ENCODE measurements around the gene MCRS1.
"Not testable (repeated sequence)": the region's sequence is repeated elsewhere in the genome, so short reads cannot be mapped to it uniquely, and the experiment has no call there.

The MCRS1 gene, protein sequence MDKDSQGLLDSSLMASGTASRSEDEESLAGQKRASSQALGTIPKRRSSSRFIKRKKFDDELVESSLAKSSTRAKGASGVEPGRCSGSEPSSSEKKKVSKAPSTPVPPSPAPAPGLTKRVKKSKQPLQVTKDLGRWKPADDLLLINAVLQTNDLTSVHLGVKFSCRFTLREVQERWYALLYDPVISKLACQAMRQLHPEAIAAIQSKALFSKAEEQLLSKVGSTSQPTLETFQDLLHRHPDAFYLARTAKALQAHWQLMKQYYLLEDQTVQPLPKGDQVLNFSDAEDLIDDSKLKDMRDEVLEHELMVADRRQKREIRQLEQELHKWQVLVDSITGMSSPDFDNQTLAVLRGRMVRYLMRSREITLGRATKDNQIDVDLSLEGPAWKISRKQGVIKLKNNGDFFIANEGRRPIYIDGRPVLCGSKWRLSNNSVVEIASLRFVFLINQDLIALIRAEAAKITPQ

DNA sequence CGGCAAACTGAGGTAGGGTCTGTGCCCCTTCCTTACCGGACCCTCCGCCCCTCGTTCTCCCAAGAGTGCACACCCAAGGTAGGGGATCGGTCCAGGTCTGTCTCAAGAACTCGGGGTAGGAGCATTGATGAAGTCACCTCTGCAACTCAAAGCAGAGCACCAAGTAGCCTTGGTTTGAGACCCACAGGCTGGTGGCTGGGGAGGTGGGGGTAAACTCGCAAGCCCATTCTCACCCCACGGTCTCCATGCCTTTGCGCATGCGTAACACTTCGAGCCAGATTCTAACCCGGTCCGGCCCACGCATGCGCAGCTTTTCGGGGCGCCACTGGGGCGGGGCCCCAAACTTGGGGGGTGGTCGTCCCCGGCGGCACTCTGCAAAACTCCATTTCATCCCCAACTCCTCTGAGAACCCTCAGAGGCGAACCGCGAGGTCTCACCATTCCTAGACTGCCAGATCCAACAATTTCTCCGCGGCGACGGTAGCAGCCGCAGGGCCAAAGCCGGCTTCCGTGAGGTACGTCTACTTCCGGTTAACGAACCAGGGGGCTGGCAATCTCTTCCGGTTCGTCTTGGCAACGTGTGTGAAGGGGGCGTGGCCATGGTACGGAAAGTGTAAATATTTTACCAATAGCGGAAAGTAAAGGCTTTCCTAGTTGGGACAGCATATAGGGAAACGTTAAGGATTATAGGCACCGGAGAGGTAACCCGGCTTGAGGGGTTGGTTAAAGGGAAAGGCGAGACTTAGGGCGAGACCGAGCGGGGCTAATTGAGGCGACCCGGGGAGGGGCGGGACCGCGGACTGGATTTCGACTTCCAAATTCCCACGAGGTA, at the start of gene MCRS1:
TSS of gene MCRS1 (minus strand) at position 532 of the 831 bp plus-strand sequence. CDS start 1,411 bp downstream, outside the sequence.
- DNase-seq, result peak; percentile 90 to 91

DNA sequence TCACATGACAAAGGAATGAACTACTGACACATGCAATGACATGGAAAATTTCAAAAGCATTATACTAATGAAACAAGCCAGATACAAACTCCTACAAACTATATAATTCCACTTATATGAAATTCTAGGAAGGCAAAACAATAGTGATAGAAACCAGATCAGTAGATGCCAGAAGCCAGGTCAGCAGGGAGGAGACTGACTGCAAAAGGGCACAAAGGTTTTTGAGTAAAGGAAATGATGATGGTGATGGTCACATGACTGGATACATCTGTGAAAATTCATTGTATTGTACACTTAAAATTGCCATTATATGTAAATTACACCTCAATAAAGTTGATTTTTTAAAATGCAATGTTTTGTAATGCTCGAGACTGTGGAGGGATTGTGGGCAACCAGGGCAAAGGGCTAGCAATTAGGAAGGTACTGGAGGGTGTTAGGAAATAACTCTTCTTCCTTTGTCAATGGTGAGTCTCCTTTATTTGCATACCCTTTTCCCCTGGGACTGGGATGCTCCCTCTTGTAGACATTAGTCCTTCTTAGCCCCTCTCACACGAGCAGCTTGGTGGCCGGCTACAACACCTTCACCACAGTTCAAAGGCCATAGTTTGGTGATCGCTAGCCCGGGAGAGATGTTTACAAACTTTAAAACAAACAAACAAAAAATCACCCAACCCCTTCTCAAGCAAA, 48.7 kb upstream of the MCRS1 start:
- DNase-seq, result no peak

DNA sequence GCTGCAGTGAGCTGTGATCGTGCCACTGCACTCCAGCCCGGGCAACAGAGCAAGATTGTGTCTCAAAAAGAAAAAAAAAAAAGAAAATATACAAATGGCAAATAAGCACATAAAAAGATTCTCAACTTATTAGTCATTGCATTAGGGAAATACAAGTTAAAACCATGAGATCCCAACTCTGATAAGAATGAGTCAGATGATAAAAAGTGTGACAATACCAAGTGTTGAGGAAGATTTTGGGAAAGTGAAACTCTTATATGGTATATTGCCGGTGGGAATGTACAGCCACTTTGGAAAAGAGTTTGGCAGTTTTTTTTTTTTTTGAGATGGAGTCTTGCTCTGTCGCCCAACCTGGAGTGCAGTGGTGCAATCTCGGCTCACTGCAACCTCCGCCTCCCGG, 47.8 kb upstream of the MCRS1 start:
- no peak for DNase-seq

DNA sequence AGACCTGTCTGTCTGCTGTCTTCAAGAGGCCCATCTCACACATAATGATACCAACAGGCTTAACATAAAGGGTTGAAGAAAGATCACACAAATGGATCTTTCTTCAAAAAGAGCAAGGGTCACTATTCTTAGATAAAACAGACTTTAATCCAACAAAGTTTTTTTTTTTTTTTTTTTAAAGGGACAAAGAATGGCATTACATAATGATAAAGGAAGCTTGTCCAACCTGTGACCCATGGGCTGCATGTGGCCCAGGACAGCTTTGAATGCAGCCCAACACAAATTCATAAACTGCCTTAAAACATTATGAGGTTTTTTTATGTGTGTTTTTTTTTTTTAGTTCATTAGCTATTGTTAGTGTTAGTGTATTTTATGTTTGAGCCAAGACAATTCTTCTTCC, 44.3 kb upstream of the MCRS1 start:
- no peak for DNase-seq

DNA sequence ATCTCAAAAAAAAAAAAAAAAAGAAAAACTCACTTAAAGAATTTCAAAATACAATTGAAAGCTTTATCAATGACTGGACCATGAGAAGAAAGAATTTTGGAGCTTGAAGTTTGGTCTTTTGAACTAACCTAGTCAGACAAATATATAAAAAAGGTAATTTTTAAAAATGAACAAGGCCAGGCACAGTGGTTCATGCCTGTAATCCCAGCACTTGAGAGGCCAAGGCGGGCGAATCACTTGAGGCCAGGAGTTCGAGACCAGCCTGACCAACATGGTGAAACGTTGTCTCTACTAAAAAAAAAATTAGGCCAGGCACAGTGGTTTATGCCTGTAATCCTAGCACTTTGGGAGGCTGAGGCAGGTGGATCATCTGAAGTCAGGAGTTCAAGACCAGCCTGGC, 42.8 kb upstream of the MCRS1 start:
- DNase-seq, result not testable (repeated sequence)

DNA sequence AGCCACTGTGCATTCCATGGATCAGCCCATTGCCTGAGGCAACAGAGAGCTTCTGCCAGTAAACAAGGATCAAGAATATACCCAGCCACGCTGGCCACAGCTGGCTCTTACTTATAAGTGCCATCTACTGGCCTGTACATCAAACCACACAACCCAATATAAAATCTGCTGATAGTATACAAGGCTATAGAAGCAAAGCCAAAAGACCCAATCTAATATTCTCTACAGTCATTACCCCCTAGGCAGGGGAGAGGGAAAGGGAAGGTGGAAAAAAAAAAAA, 41.9 kb upstream of the MCRS1 start:
- DNase-seq, result no peak

DNA sequence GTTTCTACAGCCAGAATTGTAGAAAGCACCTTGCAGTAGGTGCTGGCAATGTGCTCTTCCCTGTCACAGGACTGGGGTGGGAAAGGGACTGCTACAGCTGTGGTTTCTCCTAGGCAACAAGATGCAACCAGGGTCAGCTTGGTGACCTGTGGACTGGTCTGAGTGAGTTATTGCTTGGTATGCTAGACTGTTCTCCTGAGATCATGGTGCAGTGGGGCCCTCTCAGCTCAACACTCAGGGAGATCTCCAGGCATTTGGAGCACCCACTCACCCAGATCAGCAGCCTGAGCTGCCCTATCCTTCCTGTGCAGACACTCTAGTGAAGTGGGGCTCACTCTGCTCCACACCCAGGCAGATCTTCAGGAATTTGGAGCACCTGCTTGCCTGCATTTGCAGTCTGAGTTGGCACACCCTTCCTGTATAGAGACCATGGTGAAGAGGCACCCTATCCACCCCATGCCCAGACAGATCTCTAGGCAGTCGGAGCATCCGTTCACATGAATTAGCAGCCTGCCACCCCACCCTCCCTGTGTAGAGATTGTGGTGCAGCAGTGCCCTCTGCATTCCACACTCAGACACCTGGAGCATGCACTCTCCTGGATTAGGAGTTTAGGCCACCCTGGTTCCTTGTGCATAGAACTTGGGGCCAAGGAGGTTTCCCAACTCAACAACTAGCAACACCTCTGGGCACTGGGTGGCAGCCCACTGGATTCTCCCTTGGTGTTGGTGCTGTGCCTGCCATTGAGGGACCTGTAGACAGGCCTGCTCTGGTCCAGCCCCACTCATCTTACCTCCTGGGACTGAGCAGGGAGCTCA, 41.3 kb upstream of the MCRS1 start:
- DNase-seq, result no peak

DNA sequence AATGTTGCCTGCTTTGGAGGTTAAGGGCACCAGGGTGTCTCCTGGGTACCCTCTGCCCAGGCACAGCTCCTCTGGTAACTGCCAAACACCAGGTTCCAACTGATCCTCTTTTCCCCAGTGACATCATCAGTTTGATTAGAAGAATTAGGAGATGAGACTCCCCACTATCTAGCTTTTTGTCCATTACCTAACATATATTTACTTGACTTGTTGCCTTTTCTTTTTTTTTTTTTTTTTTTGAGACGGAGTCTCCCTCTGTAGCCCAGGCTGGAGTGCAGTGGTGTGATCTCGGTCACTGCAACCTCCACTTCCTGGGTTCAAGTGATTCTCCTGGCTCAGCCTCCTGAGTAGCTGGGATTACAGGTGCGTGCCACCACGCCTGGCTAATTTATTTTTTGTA, 37.6 kb upstream of the MCRS1 start, which contains the start of gene FAM186B:
TSS of gene FAM186B (minus strand) at position 101 of the 400 bp plus-strand sequence. CDS start 162 bp downstream, outside the sequence.
- DNase-seq, result not testable (repeated sequence)

DNA sequence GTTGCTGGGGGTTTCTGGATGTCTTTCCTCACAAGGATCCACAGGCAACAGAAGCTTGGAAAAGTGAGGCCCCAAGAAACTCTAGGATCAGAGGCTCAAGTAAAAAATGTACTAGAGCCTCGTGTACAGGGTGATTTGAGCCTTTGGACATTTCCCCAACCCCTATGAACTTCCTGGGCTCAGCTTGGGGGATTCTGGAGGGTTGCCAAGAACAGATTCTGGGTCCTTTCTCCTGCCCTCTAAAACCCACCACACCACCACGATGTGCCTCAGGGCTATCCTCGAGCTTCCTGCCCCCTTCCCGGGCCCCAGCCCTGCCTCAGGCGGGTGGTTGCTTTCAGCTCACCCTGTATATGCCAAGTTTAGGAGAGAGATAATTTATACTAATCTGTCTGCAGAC, 36.9 kb upstream of the MCRS1 start:
- DNase-seq, result no peak

DNA sequence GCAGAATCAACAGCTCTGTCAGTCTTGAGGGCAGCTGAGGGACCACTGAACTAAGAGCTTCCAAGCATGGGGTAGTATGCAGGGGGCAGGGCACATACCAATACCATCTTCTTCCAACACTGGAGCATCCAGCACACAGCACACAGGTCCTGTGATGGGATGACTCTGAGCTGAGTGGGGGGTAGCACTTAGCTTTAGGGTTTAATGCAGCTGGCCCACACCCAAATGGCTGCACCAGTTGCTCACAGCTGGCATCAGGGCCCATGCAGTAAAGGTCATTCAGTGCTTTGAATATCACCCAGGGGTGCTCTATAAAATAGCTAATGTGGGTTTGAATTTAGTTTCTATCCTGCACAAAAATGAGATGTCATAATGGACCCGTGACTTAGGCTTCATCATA, 35.8 kb upstream of the MCRS1 start:
- DNase-seq, result no peak

DNA sequence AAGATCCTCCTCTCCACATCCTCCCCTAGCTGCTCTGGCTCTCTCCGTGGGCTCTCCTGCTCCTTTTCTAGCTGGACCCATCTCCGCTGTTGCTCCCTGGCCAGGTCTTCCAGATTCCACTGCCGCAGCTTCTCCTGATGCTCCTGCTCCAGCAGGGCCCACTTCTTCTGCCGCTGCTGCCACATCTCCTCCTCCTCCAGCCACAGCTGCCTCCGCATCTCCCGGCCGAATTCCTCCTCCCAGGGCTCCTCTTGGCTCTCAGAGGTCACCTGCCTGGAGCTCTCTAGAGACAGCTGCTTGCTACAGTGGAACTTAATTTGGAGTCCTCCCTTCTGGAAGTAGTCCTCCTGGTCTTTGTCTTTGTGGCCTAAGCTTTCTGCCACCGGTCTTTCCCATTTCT, 32.0 kb upstream of the MCRS1 start:
- no peak for DNase-seq

DNA sequence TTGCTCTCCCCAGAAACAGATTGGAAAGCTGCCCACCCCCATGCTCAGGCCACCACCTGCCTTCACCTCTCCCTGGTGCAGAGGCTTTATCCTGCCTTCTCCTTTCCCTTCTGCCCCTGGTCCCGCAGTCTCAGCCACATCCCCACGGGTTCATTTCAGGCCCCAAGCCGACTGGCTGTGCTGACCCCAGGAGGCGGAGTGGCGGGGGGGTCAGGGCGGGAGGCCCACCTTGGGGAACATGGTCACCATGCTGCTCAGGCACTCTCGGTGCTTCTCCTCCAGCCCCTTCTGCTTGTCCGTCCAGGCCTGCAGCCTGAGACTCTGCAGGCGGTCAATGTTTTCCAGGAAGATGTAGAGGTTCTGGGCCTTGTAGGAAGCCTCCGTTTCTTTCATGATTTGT, 30.6 kb upstream of the MCRS1 start:
- no peak for DNase-seq

DNA sequence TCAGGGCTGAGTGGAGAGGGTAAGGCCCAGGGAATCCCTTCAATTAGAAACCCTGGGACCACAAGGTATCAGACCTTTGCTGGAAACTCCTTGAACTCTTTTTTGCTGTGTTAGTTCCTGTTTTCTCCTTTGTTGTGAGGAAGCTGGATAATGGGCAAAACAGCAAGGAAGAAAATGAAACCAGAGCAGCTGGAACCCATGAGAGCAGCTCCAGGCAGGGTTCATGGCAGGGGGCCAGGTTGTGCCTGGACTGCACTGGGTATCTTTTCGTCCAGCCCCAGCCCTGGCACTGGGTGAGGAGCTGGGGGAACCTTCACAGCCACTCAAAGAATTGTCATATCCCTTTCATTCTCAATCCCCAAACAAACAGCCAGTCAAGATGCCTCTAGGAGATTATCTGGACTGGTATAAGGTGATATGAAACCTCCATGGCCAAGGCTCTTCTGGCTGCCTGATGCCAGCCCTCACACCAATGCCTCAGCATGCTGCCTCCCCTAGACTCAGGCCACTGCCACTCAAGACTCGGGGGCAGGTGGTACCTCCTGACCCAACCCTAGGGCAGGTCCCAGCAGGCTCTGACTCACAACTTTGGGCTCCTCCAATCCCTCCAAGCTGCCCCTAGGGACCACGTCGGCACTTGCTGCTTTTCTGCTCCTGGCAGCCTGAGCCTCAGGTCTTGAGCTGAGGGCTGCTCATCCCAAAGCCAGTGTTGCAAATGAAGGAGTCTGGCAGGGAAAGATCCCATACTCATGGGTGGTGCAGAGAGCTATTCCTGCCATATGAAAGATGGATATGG, 21.0 kb upstream of the MCRS1 start:
- no peak for DNase-seq

DNA sequence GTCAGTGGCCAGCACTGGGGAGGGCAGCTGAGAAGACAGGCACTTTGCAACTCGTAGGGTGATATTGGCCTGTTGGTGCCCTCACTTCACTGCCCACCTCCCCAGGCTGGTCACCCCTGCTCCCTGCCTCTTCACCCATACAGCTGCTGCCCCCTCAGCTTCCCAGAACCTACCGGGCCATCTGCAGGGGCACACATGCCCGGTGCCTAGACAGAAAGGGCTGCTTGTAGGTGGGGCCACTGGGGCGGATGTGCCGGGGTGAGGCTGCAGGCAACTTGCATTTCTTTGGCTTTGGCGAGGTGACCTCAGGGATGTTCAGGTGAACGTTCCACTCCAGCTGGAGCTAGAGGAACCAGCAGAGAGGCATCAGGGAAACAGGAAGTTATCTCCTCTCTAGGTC, 20.3 kb upstream of the MCRS1 start:
- no peak for DNase-seq

DNA sequence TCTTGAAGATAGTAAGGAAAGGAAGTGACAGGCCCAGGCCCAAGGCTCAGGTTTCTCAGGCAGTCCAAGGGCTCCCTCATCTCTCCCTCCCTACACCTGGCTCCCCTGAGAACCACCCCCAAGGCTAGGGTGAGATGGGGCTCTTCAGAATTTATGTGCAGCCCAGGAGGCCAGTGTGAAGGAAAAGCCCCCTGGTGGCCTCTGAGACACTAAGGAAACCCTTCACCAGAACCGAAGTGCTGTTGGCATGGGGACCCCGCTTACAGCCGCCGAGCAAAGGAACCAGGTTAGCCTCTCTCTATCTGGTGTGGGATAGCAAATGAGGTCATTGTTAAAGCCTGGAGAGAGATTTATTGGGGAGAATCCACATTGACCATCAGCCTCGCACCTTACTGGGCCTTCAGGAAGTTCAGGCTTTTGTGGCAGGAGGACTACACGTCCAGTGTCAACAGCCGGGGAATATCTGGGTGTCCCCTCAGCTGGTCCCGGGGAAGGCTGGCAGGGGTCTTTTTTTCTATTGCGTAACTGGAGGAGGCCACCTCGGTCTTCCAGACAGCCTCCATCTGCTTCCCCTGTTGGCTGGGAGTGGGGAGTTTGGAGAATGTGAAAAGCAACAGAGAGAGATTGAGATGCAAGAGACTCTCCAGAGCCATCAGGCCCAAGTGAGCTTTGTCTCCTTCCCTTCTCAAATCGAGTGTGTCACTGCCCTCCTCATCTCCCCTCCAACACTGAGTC, 19.4 kb upstream of the MCRS1 start:
- no peak for DNase-seq

DNA sequence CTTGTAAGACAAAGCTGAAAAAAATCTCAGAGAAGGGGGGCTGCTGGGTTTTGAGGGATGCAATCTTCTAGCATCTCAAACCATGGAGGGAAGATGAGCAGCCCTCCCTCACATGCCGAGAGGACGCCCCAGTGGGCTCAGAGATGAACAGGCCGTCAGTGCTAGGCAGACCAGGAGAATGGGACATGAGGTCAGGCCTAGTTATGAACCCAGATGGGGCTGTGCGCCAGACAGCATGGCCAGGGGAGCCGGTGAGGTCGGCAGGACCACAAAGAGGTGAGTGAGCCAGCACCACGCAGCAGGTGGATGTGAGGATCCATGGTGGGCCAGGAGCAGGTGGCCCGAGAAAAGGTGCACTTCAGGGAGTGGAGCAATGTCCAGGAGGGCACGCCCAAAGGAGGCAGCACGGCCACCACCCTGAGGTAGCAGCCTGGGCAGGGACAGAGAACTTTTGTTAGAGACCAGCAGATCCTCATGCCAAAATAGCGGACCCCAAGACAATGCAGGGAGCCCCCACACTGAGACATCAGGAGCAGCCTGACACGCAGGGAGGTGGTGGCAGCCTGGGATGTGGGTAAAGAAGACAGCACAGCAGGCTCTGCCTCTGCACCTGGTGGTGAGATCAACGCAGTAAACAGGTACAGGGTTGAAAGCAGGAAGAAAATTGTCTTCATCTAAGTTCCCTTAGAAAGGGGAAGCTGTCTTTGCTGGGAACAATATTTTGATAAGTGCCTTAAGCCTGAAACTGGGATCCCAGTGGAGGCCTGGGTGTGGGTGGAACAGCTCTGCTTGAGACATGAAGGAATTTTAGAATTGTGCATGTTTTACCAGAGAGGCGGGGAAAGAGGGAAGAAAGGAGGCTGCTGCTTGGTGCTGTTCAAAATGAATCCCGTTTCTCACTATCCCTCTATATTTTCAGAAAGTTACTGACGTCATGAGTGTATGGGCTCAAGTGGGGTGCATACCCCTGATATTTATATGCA, 17.8 kb upstream of the MCRS1 start:
- DNase-seq, result no peak

DNA sequence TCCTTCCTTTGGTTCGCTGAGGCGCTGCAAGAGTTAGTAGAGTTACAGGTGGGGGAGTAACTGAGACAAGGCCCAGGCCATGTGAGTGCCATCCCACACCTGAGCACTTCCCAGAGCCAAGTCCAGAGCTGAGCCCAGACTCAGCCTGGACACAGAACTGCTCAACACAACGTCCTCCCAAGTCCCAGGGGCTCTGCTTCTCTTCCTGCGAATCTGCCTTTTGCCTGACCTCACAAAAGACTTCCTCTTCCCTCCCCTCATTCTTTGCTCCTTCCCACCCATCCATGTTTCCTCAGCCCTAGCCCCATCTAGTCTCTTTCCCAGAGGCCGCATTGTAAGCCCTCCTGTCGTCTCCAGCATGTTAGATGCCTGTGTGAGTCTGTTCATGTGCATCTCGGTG, 16.6 kb upstream of the MCRS1 start:
- no peak for DNase-seq

DNA sequence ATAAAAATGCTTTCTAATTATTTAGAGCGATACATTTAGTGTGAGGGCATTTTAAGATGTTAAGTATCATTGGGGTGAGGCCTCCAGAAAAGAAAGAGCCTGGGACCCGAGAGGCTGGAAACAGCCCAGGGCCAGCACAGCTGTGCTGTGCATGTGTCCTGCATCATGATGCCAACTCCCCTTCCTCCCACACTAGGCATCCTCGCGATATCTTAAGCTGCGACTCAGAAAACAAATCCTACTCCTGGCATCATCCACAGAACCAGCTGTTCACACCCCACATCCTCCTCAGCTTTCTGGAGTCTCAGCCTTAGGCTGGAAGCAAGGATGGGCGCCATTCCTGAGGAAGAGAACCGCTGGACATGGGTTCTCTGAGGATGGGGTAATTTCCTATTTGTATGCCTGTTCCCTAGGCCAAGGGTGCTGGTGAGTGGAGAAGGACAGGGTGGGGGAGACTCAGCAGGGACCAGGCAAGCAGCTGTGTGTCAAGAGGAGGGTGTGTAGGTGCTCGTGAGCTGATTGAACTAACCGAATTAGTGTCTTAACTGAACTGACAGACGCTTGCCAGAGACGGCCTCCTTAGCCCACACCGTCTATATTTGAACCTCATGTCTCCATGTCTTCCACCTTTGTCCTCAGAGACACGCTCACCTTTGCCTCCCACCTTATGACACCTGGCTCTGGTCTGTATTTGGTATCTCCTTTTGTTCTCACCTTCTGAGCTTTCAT, 15.6 kb upstream of the MCRS1 start:
- DNase-seq, result no peak

DNA sequence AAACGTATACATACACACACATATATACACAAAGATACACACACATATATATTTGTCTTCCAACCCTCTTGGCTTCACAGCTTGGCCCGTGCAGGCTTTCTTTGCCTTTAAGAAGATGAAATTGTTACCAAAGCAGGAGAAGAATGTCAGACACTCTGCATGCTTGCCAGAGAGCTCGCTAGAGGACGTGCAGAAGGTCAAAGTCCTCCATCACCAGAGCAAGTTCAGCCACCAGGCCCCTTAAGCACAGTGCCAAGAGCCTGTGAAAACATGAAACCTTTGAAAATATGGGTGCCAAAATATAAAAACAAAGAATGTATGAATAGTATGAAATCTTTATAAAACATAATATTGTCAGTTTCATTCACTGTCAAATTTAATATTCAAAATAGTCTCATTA, 14.9 kb upstream of the MCRS1 start:
- no peak for DNase-seq

Measured in stimulated activated CD4-positive, alpha-beta T cell treated with anti-CD3 and anti-CD28 coated beads, Interleukin-2, amount 100 ng/mL, for 24 hours (primary cell).